A673 (cell line): ENCODE data around the gene TRPC4AP.

Experiments
- CTCF ChIP-seq: fragments of 300-800, 200-600 bp; sonication (generic); conservative IDR thresholded peaks from 2 replicates; pipeline ENCODE4 v1.5.1; 2017; ENCODE audit warnings: low read depth, mild to moderate bottlenecking, antibody characterized with exemption, low read length, moderate library complexity, mixed read lengths
- EZH2 ChIP-seq: fragments of 200-600 bp; sonication (generic); IDR thresholded peaks from 2 replicates; pipeline ENCODE4 v1.6.1; 2017; ENCODE audit warnings: borderline replicate concordance, low read depth, mild to moderate bottlenecking, mixed read lengths, antibody characterized with exemption, low read length; ENCODE audit not compliant: poor library complexity, severe bottlenecking

DNA sequence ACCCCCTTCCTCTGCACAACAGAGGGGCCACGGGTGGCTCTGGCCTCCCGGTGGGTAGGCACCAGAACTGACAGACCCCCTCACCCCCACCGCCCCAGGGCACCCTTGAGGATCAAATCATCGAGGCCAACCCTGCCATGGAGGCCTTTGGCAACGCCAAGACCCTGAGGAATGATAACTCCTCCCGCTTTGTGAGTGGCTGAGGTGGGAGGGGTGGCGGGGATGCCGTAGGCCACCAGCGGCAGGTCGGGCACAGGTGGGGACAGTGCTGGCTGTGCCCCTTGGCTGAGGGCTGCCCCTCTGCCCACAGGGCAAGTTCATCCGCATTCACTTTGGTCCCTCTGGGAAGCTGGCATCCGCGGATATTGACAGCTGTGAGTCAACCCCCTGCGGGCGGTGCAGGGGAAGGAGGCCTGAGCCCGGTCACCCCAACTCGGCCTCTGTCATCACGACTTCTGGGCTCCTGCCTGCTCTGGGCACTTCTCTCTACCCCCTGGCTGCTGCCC lies 107.8 kb downstream of the TRPC4AP start:
- no peak for TF ChIP-seq CTCF
- no peak for TF ChIP-seq EZH2
